K562 (cell line): ENCODE measurements around the gene SLC6A8. TPM values are rescaled to one million over a fixed set of nuclear protein-coding genes. Genes with fewer than 3 reads are reported as not detected.

Experiments
- EHMT2 ChIP-seq: fragments of 450-650 bp; IDR thresholded peaks from 2 replicates; pipeline ENCODE4 v1.6.1; 2018; ENCODE audit warnings: antibody characterized with exemption
- HNRNPUL1 ChIP-seq: fragments of 200-400 bp; formaldehyde crosslinking; IDR thresholded peaks from 2 replicates; pipeline ENCODE4 v1.6.1; 2017; ENCODE audit warnings: low read length
- LEF1 ChIP-seq: fragments of 450-650 bp; IDR thresholded peaks from 2 replicates; pipeline ENCODE4 v1.6.1; 2016; ENCODE audit warnings: mild to moderate bottlenecking
- MAZ ChIP-seq, 2 experiments: fragments of 450-650 bp in 1 of 2; sonication (generic) in 1 of 2; formaldehyde crosslinking; IDR thresholded peaks in 1 of 2; conservative IDR thresholded peaks in 1 of 2; 2 replicates each; pipeline versions ENCODE4 v1.4.0 to v1.5.0; 2020; ENCODE audit warnings: mild to moderate bottlenecking in 1 of 2, missing genetic modification reagents in 1 of 2
- MBD2 ChIP-seq: sonication (generic); IDR thresholded peaks from 2 replicates; pipeline ENCODE4 v1.6.1; 2016; ENCODE audit warnings: low read depth, borderline replicate concordance
- POLR3A ChIP-seq: IDR thresholded peaks from 2 replicates; pipeline ENCODE4 v1.6.1; 2011; ENCODE audit warnings: borderline replicate concordance, mild to moderate bottlenecking, moderate library complexity; ENCODE audit not compliant: insufficient read length, insufficient read depth; ENCODE audit errors: extremely low read depth
- RNF2 ChIP-seq: sonication (generic); IDR thresholded peaks from 2 replicates; pipeline ENCODE4 v1.6.1; 2016
- SIN3B ChIP-seq: fragments of 450-650 bp; IDR thresholded peaks from 2 replicates; pipeline ENCODE4 v1.6.1; 2017; ENCODE audit warnings: low read depth, mild to moderate bottlenecking, moderate library complexity
- TAF9B ChIP-seq: fragments of 450-650 bp; IDR thresholded peaks from 2 replicates; pipeline ENCODE4 v1.6.1; 2018; ENCODE audit warnings: mild to moderate bottlenecking; ENCODE audit not compliant: partially characterized antibody
- TBP ChIP-seq: optimal IDR thresholded peaks from 2 replicates; pipeline ENCODE3; 2011; ENCODE audit warnings: low read depth, low read length, improper control_type of control experiment
- ZNF263 ChIP-seq: sonication (generic); formaldehyde crosslinking; IDR thresholded peaks from 2 replicates; pipeline ENCODE4 v1.8.0; 2022; ENCODE audit warnings: mild to moderate bottlenecking, missing genetic modification reagents, borderline replicate concordance
- polyA plus RNA-seq, 8 experiments: library from polyadenylated mRNA; depleted of rRNA in 4 of 8; stranded (reverse) in 5 of 8; unstranded in 3 of 8; fragments of >200 nt; fragmentation: Nextera tagmentation in 2 of 8; fragmentation: Illumina TruSeq in 1 of 8; extraction: Ambion mirVana in 2 of 8; extraction: Trizol in 1 of 8; gene quantifications; 2 replicates each; pipeline versions ENCODE4 v1.2.1 to v1.2.3, GENCODE V29; 2011 to 2014; ENCODE audit warnings: inconsistent platforms in 1 of 8, missing spikeins in 1 of 8
- total RNA-seq, 7 experiments: library from RNA; depleted of rRNA in 6 of 7; stranded (reverse); fragments of >200 nt in 6 of 7; fragmentation: Illumina TruSeq in 2 of 7; extraction: Trizol in 2 of 7; gene quantifications; 2 replicates each; pipeline versions ENCODE4 v1.2.1 to v1.2.3, GENCODE V29; 2011 to 2021; ENCODE audit warnings: low replicate concordance in 1 of 7
- TF ChIP-seq, protein P1 (sequence below), 2 experiments: fragments of 200-800 bp in 1 of 2; sonication (Bioruptor generic) in 1 of 2; sonication (generic) in 1 of 2; formaldehyde crosslinking in 1 of 2; IDR thresholded peaks in 1 of 2; conservative IDR thresholded peaks in 1 of 2; 2 replicates each; pipeline versions ENCODE4 v1.5.0 to v1.6.1; 2016 to 2020; ENCODE audit warnings: missing compliant biosample characterization in 1 of 2, missing genetic modification characterization in 1 of 2, missing genetic modification reagents in 1 of 2
- TF ChIP-seq, protein P2 (sequence below), 2 experiments: IDR thresholded peaks; 2 replicates each; pipeline ENCODE4 v1.6.1; 2011; ENCODE audit warnings: borderline replicate concordance in 1 of 2, control low read depth in 1 of 2, low read depth in 1 of 2, low read length in 1 of 2, mild to moderate bottlenecking in 1 of 2, mixed read lengths in 1 of 2, moderate library complexity in 1 of 2; ENCODE audit not compliant: insufficient read depth in 1 of 2, insufficient read length in 1 of 2, poor library complexity in 1 of 2, severe bottlenecking in 1 of 2; ENCODE audit errors: extremely low read depth in 1 of 2

Gene SLC6A8
- total and polyA plus RNA-seq, 9 of the 15 experiments (the other 6 are each of a cell fraction or from before 2014, with no cell fraction given), result 0.68 to 144 (median 34.3) TPM

DNA sequence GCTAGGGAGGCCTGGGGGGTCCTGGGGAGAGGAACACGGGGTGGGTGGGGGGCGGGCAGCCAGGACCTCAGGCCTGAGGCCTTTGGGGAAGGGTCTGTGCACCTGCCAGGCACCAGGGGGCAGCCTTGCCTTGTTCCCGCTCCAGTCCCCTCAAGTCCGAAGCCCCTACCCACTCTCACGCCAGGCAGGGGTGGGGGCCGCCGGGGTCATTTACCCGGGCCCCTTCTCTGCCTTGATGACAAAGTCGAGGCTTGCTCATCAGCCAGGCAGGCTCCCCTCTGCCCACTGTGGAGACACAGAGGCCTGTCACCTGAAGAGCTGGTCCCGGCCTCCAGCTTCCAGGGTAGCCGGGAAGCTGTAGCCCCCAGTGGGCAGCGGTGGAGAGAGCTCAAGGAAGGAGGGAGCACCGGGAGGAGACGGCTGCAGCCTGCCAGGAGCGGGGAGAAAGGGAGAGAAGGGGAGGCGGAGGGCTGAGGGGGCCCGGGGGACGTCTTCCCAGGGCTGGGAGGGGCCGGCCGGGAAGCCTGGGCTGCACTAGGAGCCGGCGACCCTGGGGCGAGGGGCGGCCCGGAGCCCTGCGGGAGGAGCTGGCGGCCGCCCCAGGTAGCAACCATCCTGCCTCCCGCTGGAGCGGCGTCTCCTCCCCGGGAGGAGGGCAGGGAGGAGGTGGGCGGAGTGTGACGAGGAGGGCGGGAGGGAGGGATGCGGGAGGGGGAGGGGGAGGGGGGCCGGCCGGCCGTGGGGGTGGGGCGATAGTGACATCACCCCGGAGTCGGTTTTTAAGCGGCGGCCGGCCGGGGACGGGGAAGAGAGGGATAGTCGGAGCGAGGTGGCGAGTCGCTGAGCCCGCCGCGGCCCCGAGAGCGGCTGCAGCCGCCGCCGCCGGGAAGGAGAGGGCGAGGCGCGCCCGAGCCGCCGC lies at the start of gene SLC6A8 (continued):
- TF ChIP-seq, protein P1, sequence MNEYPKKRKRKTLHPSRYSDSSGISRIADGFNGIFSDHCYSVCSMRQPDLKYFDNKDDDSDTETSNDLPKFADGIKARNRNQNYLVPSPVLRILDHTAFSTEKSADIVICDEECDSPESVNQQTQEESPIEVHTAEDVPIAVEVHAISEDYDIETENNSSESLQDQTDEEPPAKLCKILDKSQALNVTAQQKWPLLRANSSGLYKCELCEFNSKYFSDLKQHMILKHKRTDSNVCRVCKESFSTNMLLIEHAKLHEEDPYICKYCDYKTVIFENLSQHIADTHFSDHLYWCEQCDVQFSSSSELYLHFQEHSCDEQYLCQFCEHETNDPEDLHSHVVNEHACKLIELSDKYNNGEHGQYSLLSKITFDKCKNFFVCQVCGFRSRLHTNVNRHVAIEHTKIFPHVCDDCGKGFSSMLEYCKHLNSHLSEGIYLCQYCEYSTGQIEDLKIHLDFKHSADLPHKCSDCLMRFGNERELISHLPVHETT (CRISPR knock-in tag; conservative IDR thresholded peaks at IDR 0.05 in 1 of 2, IDR thresholded peaks at IDR 0.05 in 1 of 2), result peak in 1 of 2 experiments; percentile 67; a peak in 1 of 4 replicates
- TF ChIP-seq EHMT2 (no peak), ZNF263 (CRISPR knock-in tag) (peak; percentile 95), LEF1 (no peak), HNRNPUL1 (no peak), POLR3A (no peak), TAF9B (no peak), MAZ (CRISPR knock-in tag; conservative IDR thresholded peaks at IDR 0.05 in 1 of 2, IDR thresholded peaks at IDR 0.05 in 1 of 2) (0 out of 4 replicates have a peak, but pooled peaks have one; percentile 16 to 26), SIN3B (no peak), TBP (peak; percentile 83), RNF2 (no peak), MBD2 (0 out of 2 replicates have a peak, but pooled peaks have one; percentile 36)
- TF ChIP-seq, protein P2, sequence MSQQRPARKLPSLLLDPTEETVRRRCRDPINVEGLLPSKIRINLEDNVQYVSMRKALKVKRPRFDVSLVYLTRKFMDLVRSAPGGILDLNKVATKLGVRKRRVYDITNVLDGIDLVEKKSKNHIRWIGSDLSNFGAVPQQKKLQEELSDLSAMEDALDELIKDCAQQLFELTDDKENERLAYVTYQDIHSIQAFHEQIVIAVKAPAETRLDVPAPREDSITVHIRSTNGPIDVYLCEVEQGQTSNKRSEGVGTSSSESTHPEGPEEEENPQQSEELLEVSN (IDR thresholded peaks at IDR 0.05; ENCODE audit: borderline replicate concordance in 1 of 2, extremely low read depth in 1 of 2, insufficient read depth in 1 of 2, insufficient read length in 1 of 2, low read depth in 1 of 2, low read length in 1 of 2, poor library complexity in 1 of 2, severe bottlenecking in 1 of 2), result peak in 1 of 2 experiments; percentile 9
- TF ChIP-seq, all 486 proteins: peak for 22
